ENCODE measurements around the gene NEK4. TPM values are rescaled to one million over a fixed set of nuclear protein-coding genes. Genes with fewer than 3 reads are reported as not detected.

Gene NEK4
- polyA plus RNA-seq, 1 experiment: 14.4 TPM

DNA sequence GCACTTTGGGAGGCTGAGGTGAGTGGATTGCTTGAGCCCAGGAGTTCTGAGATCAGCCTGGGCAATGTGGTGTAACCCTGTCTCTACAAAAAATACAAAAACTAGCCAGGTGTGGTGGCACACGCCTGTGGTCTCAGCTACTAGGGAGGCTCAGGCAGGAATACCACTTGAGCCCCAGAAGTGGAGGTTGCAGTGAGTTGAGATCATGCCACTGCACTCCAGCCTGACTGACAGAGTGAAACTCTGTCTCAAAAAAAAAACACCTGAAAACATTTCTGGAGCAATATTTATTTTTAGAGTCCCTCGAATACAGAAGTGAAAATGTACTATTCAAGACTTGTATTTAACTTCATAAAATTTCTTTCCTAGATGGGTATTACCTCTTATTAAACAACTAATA lies 60.2 kb downstream of the NEK4 start:
- ChIA-PET POLR2A (no interaction called here), CTCF (interaction anchor here (1.2 kb wide), 1 partner anchor 33 kb away, joined by 3 read pairs; no protein-coding TSS in a partner anchor)
- DNase-seq (ENCODE audit: low read depth, low spot score): no peak
- Histone ChIP-seq H3K4me3 (ENCODE audit: low read depth, low read length) (no peak overlapping the region), H3K9me3 (ENCODE audit: control insufficient read depth, insufficient read depth, low read length) (no peaks in the 10 kb centered on the region), H3K27ac (ENCODE audit: low read depth, low read length) (no peak overlapping the region), H3K27me3 (ENCODE audit: control insufficient read depth, insufficient read depth, low read length) (no peaks in the 10 kb centered on the region)
- no peak for TF ChIP-seq CTCF (IDR thresholded peaks at IDR 0.05; ENCODE audit: low read depth, low read length)

GRCh38 chr3:52707585-52707984 lies 63.2 kb downstream of the NEK4 start:
- no peak overlapping the region; the same call in 1 of the 2 replicates for H3K4me3 ChIP-seq (ENCODE audit: low read depth, low read length)
- DNase-seq (ENCODE audit: low read depth, low spot score): no peak
- ChIA-PET CTCF (interaction anchor here (0.6 kb wide), 1 partner anchor 226 kb away, joined by 3 read pairs; no protein-coding TSS in a partner anchor), POLR2A (no interaction called here)
- H3K27ac ChIP-seq (ENCODE audit: low read depth, low read length): no peak overlapping the region
- no peak for TF ChIP-seq CTCF (IDR thresholded peaks at IDR 0.05; ENCODE audit: low read depth, low read length)
- H3K27me3 ChIP-seq (ENCODE audit: control insufficient read depth, insufficient read depth, low read length): no peaks in the 10 kb centered on the region
- H3K9me3 ChIP-seq (ENCODE audit: control insufficient read depth, insufficient read depth, low read length): no peaks in the 10 kb centered on the region

DNA sequence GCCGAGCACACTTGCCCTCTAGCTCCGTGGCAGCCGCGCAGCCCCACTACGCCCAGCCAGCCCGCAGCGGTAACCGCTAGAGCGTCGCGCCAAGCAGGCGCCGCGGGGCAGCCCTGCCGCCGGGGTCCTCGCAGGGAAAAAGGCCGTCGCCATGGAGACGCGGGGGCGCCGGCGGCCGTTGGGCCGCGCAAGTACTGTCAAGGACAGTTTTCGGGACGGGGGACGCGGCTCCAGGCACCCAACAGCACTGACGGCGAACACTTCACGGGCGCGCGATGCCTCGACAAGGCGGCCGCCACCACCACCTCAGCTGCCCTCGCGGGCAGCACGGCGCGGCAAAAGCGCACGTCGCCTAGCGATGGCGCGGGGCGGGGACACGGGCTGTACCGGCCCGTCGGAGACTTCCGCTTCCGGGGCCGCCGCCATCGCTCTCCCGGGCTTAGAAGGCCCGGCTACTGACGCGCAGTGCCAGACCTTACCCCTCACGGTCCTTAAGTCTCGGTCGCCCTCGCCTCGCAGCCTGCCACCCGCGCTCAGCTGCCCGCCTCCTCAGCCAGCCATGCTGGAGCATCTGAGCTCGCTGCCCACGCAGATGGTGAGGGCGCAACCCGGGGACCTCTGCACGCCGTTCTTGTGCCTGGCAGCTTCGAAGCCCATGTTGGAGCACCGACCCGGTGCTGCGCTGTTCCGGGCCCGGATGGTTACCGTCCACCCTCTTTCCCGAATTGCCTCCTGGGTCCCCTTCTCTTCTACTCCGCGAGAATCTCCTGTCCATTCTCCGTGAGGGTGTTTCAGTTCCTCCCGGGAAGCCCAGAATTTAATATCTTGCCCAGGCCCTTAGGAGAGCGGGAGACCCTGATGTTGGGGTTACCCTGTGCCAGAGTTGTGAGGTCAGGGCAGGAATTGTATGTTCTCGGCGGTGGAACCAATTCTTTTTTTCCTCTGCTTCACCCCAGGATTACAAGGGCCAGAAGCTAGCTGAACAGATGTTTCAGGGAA lies 64.8 kb downstream of the NEK4 start, which contains the start of the genes GLT8D1 and SPCS1:
GLT8D1 (minus strand) TSS at position 104 of the 999 bp plus-strand sequence. CDS start 5,331 bp downstream, outside the sequence.
SPCS1 (plus strand) TSS at position 419 of the 999 bp plus-strand sequence; CDS start at position 560, 141 bp downstream.
- peak; percentile 41 for DNase-seq (ENCODE audit: low read depth, low spot score)
- POLR2A ChIA-PET: interaction anchor here (0.5 to 1.3 kb wide), 9 partner anchors 17 to 340 kb away, joined by 3 to 4 read pairs (median 3); partner anchors contain the start of genes GNL3, NEK4, PBRM1 and SFMBT1
- CTCF ChIA-PET: no interaction called here

GRCh38 chr3:52705438-52705687 lies 65.4 kb downstream of the NEK4 start:
- CTCF ChIA-PET: no interaction called here
- POLR2A ChIA-PET: interaction anchor here (0.6 to 1.3 kb wide), 7 partner anchors 16 to 341 kb away, joined by 3 to 4 read pairs (median 4); partner anchors contain the start of genes GNL3, NEK4, PBRM1 and SFMBT1

More for the DNA sequence above, 64.8 kb downstream of the NEK4 start, which contains the start of the genes GLT8D1 and SPCS1:
- no peaks in the 10 kb centered on the region for H3K9me3 ChIP-seq (ENCODE audit: control insufficient read depth, insufficient read depth, low read length)
- peak within 1 kb of the TSS; percentile 98 for H3K4me3 ChIP-seq (ENCODE audit: low read depth, low read length)
- no peaks in the 10 kb centered on the region for H3K27me3 ChIP-seq (ENCODE audit: control insufficient read depth, insufficient read depth, low read length)
- H3K27ac ChIP-seq (ENCODE audit: low read depth, low read length): peak within 1 kb of the TSS; percentile 77
- no peak for TF ChIP-seq CTCF (IDR thresholded peaks at IDR 0.05; ENCODE audit: low read depth, low read length)

More at GRCh38 chr3:52705438-52705687, 65.4 kb downstream of the NEK4 start:
- Histone ChIP-seq H3K27ac (ENCODE audit: low read depth, low read length) (peak overlapping the region; percentile 77), H3K27me3 (ENCODE audit: control insufficient read depth, insufficient read depth, low read length) (no peaks in the 10 kb centered on the region), H3K4me3 (ENCODE audit: low read depth, low read length) (peak overlapping the region; percentile 98), H3K9me3 (ENCODE audit: control insufficient read depth, insufficient read depth, low read length) (no peaks in the 10 kb centered on the region)
- no peak for DNase-seq (ENCODE audit: low read depth, low spot score)
- no peak for TF ChIP-seq CTCF (IDR thresholded peaks at IDR 0.05; ENCODE audit: low read depth, low read length)
